LoVo (cell line): ENCODE results near the gene MAN2A2.
"Not testable (repeated sequence)": the region's sequence is repeated elsewhere in the genome, so short reads cannot be mapped to it uniquely, and the experiment has no call there.

Experiments used
- DNase-seq: peaks from one replicate; pipeline ENCODE4 v3.0.0-alpha.2; 2016; ENCODE audit warnings: low spot score

The MAN2A2 gene

DNA sequence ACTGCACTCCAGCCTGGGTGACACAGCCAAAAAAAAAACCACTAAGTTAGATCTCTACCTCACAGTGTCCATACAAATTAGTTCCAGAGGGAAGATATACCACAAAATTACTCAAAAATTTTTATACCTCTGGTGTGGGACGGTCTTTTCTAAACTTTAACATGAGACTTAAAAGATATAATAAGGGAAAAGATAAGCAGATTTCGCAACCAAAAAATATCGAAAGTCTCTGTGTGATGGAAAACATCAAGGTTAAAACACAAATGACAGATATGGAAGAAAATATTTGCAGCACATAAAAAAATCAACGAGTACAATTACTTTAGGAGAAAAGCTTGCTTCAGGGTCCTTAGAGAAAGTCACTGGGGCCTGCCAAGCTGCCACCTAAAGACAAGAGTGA, 18.8 kb downstream of the MAN2A2 start:
- no peak for DNase-seq

DNA sequence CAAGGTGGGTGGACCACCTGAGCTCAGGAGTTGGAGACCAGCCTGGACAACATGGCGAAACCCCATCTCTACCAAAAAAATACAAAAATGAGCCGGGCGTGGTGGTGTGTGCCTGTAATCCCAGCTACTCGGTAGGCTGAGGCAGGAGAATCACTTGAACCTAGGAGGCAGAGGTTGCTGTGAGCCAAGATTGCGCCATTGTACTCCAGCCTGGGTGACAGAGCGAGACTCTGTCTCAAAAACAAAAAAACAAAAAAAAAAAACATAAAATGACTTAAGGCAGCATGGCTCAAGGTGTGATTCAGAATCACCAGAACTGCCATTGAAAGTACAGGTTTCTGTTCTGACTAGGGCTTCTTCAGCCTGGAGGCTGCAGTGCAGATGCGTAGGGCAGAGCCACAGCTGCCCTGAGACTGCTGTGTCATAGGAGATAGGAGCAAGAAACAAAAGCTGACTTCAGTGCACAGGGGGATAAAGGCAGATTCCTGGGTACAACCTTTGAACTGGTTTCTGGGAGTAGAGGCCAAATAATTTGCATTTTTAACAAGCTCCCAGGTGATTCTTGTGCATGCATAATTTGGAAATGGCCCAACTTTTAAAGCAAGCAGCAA, 19.7 kb downstream of the MAN2A2 start:
- not testable (repeated sequence) for DNase-seq

DNA sequence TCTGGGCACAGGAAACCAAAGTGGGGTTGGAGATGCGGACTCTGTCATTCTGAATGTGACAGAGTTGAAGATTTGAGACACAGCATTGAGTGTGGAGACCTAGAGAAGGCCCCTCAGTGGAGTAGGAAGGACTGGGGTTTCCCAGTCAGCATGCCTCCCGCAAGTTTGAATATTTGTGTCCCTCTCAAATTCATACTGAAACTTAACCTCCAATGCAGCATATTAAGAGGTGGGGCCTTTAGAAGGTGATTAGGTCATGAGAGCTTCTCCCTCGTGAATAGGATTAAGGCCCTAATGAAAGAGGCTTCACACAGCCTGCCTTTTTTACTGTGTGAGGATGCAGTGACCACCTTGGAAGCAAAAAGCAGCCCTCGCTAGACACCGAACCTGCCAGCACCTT, 21.3 kb downstream of the MAN2A2 start:
- DNase-seq = no peak

DNA sequence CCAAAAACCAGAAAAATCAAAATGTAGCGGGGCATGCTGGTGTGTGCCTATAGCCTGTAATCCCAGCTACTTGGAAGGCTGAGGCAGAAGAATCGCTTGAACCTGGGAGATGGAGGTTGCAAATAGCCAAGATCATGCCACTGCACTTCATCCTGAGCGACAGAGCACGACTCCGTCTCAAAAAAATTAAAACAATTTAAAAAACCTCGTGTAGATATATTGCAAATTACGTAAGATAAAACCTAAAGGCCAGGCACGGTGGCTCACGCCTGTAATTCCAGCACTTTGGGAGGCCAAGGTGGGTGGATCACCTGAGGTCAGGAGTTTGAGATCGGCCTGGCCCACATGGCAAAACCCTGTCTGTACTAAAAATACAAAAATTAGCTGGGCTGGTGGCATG, 23.7 kb downstream of the MAN2A2 start:
- DNase-seq = not testable (repeated sequence)

DNA sequence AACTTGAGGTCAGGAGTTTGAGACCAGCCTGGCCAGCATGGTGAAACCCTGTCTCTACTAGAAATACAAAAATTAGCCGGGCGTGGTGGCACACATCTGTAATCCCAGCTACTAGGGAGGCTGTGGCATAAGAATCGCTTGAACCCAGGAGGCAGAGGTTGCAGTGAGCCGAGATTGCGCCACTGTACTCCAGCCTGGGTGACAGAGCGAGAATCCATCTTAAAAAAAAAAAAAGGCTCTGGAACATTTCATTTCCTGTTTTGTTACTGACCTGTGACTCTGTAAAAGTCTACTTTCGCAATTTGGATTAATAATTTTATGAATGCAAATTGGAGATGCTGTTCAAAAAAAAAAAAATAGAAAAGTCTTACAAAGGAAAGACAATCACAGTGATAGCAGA, 25.0 kb downstream of the MAN2A2 start:
- DNase-seq = not testable (repeated sequence)

DNA sequence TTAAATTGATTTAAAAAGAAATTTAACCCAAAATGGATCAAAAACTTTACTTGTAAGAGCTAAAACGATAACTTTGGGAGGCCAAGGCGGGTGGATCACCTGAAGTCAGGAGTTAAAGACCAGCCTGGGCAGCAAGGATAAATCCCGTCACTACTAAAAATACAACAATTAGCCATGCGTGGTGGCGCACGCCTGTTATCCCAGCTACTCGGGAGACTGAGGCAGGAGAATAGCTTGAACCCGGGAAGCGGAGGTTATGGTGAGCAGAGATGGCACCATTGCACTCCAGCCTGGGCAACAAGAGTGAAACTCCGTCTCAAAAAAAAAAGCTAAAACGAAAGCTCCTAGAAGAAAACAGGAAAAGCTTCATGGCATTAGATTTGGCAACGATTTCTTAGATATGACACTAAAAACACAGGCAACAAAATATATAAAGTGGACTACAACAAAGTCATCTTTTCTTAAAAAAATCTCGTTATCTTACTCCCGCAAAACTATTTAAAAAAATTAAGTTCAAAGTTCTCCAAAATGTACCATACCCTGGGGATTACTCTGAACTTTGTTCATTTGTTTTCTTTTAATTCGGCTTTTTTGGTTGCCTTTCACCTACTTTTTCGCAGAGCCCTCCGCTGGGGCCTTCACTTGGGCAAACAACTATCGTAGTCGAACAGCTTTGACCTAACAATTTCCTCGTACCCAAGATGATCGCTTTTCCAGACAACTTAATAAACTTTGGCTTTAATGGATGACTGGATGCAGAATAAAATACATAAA, 26.3 kb downstream of the MAN2A2 start:
- no peak for DNase-seq

DNA sequence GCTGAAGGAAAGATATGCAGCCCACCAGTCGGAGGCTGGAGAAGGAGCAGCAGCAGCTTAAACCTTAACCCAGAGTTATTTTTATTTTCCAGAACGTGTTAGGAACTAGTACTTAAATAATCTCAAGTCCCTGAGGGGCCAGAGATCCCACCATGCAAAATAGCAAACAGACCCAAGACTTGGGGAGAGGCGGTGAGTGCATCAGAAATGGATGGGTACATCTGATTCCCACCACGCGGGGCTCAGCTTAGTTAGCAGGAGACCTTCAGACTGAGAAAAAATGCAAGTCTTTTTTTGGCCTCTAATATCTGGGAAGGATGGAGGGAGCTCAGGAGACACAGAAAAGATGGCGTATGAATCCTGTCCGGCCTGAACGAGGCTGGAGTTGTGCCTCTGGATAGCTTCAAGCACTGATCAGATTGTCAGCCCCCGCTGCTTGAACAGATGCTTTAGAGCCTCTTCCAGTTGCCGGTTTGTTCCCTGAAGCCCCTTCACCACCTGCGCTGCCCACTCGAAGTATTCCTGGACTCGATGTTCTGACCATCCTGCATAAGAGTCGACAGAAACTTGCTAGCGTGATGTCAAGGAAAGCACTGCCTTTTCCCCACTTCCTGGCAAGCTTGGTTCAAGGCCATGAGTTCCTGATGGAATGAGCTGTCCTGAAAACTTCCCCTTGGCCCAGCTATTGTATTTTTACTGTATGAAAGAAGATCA, 27.9 kb downstream of the MAN2A2 start:
- DNase-seq = no peak

DNA sequence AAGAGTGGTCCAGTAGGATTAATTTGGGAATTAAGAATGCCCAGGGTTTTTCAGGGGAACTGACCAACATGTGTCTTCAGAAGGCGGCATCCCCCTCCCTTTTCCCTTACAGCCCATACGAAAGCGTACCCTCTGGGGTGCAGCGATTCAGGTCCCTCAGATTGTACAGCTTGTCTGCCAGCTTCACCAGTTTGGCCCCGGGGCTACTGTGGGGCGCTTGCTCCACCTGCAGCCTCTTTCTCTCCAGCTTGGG, 28.4 kb downstream of the MAN2A2 start:
- DNase-seq = no peak

DNA sequence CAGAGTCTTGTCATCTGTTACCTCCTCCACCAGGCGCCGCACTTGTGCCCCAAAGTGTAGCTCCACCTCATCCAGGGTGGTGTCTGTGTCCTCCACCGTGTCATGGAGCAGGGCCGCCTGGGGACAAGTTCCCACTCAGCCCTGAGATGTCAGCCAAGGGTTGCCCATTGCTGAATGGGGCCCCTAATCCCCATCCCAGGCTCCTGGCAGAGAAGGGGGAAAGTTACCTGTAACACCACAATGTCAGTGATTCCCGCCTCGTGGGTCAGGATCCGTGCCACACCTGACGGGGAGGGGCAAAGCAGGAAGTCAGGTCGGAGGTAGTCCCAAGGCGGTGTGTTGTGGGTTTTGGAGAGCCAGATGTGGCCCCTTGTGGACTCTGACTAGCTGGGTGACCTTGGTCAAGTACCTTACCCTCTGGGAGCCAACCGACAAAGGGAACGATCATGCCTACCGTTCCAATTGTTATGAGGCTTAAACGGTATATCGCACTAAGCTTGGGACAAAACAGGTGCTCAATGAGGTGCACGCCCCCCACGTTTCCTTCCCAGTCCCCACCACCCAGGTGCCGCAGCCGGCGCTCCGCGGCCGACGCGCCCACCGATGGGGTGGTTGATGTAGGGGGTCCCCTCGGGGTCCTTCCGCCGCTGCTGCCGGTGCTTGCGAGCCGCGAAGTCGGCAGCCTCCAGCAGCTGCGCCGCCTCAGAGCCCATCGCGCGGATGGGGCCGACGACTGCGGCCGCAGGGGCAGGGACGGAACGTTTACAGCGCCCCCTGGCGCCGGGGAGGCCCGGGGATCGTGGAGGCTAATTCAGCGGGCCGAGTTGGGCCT, 28.9 kb downstream of the MAN2A2 start, which contains the start of gene HDDC3:
Gene HDDC3 (minus strand): TSS at position 722 of the 832 bp plus-strand sequence. CDS start 9 bp downstream, at position 713.
- peak; percentile 94 for DNase-seq

DNA sequence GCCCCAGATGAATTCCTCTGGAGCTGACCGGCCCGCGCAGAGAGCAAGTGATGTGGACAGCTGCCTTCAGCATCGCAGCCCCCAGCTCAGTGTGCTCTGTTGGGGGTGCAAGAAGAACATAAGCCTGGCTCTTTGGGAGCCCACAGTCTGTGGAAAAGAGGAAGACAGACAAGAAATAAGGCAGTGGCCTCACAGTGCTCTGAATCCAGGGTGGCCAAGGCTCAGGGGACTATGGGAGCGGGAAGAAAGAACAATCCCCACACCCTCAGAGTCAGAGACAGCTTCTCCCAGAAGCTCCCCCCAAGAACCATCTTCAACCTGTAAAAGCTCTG, 29.5 kb downstream of the MAN2A2 start:
- DNase-seq = no peak

DNA sequence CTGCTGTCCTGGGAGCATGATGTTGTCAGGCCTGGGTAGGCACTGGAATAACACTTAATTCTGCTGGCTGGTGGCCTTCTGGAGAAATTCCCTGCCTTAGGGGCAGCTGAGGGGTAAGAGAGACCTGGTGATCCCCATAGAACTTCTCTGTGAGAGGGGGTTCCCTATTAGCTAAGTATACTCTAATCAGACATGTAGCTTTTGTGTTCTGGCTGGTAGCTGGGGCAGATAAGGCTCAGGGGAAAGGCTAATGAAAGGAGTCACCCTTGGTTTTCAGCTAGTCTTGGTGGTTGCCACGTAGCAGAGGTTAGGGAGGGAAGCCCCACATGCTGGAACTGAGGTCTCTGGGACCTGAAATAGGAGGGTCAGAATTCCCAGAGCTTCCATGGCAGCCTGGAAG, 30.2 kb downstream of the MAN2A2 start:
- DNase-seq = no peak

DNA sequence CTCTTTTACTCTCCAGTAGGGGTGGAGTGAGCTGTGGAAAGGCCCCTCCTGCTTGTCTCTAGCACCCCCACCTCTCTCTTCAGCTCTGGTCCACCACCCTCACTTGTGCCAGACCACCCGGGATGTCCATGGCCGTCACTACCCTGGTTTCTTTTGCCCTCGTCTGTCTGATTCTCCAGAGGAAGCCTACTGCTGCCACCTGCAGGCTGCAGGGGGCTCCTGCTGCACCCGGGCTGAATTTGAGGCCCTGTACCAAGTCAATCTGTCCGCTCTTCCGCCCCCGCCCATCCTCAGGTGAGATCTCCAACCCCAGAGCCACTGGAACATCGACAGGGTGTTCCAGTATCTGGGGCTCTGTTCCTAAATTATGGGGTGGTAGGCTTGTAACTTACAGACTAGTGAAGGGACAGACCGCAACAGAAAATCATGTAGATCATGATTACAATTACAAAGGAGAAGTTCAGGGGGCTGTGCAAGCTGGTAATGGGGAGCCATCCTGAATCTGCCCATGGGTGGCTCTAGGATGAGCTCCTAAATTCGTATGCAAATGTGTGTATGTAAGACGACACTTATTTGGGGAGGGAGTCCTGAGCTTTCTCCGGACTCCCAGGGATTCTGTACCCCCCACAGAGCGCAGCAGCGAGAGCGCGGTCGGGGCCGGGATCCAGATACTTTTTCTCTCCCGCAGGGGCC, 31.3 kb downstream of the MAN2A2 start:
- DNase-seq = peak; percentile 88

DNA sequence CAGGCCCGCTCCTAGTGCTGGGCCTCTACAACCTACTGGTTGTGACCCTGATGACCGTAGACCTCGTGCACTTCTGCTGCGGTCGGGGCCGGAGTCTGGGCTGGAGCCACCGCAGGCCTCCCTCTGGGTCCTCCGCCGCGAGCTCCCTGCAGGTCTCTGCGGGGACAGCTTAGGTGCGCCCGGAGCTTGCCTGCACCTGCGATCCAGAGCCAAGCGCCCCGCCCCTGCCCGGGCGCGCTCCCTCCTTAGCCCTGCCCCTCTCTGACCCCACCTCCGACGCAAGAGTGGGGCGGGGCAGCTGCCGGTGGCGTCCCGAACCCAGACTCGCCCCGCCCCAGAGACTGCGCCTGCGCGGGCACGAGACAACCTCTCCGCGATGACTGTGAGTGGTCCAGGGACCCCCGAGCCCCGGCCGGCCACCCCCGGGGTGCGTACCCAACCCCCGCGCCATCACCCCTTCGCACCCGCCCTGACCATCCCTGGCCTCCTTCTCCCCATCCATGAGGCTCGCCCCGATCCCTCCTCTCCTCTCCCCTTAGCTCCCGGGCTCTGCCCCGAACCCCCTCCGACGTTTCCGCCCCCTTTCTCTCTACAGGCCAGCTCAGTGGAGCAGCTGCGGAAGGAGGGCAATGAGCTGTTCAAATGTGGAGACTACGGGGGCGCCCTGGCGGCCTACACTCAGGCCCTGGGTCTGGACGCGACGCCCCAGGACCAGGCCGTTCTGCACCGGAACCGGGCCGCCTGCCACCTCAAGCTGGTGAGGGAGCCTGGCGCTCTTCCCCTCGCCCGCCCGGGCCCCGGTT, 32.0 kb downstream of the MAN2A2 start, which contains the start of gene UNC45A:
Gene UNC45A (plus strand): TSS at position 337 of the 803 bp plus-strand sequence. CDS start 40 bp downstream, at position 377.
- DNase-seq = peak; percentile 97

DNA sequence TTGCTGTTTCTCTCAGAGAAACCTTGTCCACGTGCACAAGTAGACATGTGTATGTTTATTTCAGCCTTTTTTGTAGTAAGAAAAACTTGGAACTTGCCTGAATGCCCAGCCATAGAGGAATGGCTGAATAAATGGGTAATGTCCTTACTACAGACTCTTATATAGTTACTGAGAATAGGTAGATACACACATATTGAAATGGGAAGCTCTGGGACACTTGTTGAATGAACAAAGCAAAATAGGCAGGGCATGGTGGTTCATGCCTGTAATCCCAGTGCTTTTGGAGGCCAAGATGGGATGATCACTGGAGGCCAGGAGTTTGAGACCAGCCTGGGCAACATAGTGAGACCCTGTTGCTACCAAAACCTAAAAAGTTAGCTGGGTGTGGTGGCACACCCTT, 33.7 kb downstream of the MAN2A2 start:
- no peak for DNase-seq

DNA sequence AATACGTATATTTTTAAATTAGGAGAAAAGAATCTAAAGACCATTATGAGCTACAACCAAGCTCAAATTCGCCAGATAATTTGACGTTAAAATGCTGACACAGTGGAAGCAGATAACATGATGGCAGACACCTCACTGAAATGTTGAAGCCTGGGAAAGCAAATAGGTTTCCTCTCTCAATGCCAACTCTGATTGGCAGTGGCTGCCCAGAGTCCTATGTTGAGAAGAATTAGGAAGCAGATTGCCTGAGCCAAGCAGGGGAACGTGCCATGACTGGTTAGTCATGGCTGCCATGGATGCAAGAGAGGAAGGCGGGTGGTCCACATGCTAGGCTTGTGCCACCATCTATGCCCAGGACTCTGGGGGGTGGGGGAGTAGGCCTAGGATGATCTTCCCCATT, 35.2 kb downstream of the MAN2A2 start:
- no peak for DNase-seq

DNA sequence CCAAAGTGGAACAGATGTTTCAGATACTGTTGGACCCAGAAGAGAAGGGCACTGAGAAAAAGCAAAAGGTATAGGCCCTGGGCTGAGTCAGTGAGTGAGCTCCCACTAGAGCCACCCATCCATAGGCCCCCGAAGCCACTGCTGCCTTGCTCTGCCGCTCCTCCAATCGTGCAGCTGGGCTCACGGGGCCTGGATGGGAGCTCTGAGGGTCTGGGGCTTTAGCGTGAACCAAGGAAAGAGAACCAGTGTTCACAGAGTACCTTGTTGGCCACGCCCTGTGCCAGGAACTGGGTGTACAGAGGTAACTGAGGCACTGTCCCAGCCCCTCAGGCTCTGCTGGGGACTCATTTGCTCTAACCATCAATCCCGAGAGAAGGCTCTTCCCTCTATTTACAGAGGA, 36.7 kb downstream of the MAN2A2 start:
- DNase-seq = no peak

DNA sequence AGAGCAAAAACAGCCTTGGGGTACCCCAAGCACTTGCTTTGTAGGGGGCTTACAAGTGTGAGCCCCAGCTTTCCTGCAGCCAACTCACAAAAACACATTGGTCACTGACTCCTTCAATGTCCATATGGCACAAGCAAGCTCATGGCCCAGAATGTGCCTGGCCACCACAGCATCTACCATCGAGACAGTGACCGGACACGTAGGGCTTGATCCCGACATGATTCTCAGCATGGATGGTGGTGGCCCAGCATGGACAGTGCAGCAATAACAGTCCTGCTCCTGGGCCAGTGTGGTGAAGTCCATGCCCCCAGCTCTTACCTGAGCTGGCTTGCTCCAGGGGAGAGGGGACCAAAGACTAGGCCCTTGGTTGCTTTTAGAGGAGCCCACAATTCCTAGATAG, 37.9 kb downstream of the MAN2A2 start:
- DNase-seq = no peak

DNA sequence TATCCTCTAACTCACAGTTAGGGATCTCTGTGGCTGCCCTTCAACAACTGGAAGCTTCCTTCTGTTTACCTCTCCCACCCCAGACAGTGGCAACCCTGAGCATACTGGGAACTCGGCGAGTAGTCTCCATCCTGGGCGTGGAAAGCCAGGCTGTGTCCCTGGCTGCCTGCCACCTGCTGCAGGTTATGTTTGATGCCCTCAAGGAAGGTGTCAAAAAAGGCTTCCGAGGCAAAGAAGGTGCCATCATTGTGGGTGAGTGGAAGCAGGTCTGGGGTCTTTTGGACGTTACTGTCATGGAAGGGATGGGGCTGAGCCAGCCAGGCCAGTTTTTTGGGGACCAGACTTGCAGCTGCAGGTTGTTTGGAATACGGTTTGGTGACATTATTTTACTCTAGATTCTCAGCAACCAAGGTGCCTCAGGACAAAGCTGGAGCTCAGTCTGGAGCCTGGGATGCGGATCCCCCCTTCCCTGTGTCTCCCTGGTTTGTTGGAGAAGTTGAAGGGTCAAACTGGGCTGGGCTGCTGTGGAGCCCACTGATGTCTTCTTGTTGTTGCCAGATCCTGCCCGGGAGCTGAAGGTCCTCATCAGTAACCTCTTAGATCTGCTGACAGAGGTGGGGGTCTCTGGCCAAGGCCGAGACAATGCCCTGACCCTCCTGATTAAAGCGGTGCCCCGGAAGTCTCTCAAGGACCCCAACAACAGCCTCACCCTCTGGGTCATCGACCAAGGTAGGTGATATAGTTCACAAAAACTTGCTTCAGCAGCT, 39.4 kb downstream of the MAN2A2 start:
- DNase-seq = no peak

DNA sequence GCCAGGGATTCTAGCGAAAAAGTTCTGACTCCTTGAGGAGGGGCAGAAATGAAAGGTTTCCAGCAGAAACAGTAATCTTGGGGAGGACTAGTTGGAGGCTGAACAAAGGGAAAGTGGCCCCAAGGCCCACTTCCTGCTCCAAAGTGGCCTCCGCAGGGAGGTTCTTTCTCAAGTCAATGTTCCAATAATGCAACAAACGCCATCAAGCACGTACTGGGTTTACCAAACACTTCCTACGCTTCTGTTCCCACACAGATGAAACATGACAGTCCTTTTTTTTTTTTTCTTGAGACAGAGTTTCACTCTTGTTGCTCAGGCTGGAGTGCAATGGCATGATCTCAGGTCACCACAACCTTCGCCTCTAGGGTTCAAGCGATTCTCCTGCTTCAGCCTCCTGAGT, 42.0 kb downstream of the MAN2A2 start:
- no peak for DNase-seq

DNA sequence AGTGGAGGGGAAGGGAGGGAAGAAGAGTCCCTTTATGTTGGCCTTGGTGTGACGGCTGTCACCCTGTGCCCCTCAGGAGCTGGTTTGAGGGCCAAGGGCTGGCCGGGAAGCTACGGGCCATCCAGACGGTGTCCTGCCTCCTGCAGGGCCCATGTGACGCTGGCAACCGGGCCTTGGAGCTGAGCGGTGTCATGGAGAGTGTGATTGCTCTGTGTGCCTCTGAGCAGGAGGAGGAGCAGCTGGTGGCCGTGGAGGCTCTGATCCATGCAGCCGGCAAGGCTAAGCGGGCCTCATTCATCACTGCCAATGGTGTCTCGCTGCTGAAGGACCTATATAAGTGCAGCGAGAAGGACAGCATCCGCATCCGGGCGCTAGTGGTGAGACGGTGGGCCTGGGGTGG, 43.4 kb downstream of the MAN2A2 start:
- DNase-seq = no peak
